Suprapubic skin (tissue), 3 donors: ENCODE results near the gene CFAP206.

Experiments used
- CTCF ChIP-seq, 2 donors: fragments of 200-600 bp in 1 of 2; fragments of 450-650 bp in 1 of 2; sonication (generic) in 1 of 2; IDR thresholded peaks; one replicate each; pipeline ENCODE4 v1.5.1; 2016 to 2019; ENCODE audit warnings: antibody characterized with exemption in 2 of 2, mild to moderate bottlenecking in 1 of 2, moderate library complexity in 1 of 2
- EP300 ChIP-seq: sonication (generic); formaldehyde crosslinking; IDR thresholded peaks from one replicate; pipeline ENCODE4 v1.6.1; 2017; ENCODE audit warnings: antibody characterized with exemption
- POLR2A ChIP-seq, 2 donors: fragments of 450-650 bp; IDR thresholded peaks; one replicate each; pipeline ENCODE4 v1.6.1; 2017; ENCODE audit warnings: antibody characterized with exemption in 2 of 2, mild to moderate bottlenecking in 2 of 2, moderate library complexity in 2 of 2

GRCh38 chr6:87426789-87427188 lies 19.0 kb downstream of the CFAP206 start:
- no peak for TF ChIP-seq CTCF (IDR thresholded peaks at IDR 0.05)
- no peak for TF ChIP-seq EP300
- TF ChIP-seq POLR2A (IDR thresholded peaks at IDR 0.05): no peak
